Heart right ventricle (tissue), 16 donors: ENCODE data around the gene PLS3. TPM values are rescaled to one million over a fixed set of nuclear protein-coding genes. Genes with fewer than 3 reads are reported as not detected.

ENCODE experiments used
- ATAC-seq, 8 donors: fragments of 200-7000 bp; cut with Tn5 transposase; one replicate each; pipeline ENCODE4 v1.9.1; 2020; ENCODE audit warnings: mild to moderate bottlenecking in 8 of 8, moderate library complexity in 8 of 8, moderate number of reproducible peaks in 1 of 8
- DNase-seq, 2 donors: peaks; one replicate each; pipeline ENCODE4 v3.0.0-alpha.2; 2020
- H3K27ac ChIP-seq, 10 donors: fragments of 200-600 bp; sonication (generic) in 2 of 10; one replicate each; pipeline versions ENCODE4 v1.5.0 to v1.8.0; 2020 to 2022; ENCODE audit warnings: mild to moderate bottlenecking in 3 of 10
- H3K27me3 ChIP-seq, 7 donors: fragments of 200-600 bp; one replicate each; pipeline ENCODE4 v1.8.0; 2021 to 2022; ENCODE audit warnings: mild to moderate bottlenecking in 2 of 7
- H3K36me3 ChIP-seq, 9 donors: fragments of 200-600 bp; sonication (generic) in 1 of 9; one replicate each; pipeline versions ENCODE4 v1.5.0 to v1.8.0; 2020 to 2022; ENCODE audit warnings: mild to moderate bottlenecking in 2 of 9
- H3K4me1 ChIP-seq, 9 donors: fragments of 200-600 bp; sonication (generic) in 1 of 9; one replicate each; pipeline versions ENCODE4 v1.5.0 to v1.8.0; 2020 to 2022; ENCODE audit warnings: mild to moderate bottlenecking in 4 of 9
- H3K4me3 ChIP-seq, 10 donors: fragments of 200-600 bp; sonication (generic) in 2 of 10; one replicate each; pipeline versions ENCODE4 v1.5.0 to v1.8.0; 2020 to 2022; ENCODE audit warnings: mild to moderate bottlenecking in 7 of 10, moderate library complexity in 2 of 10
- H3K9me3 ChIP-seq, 11 donors: fragments of 200-600 bp in 10 of 11; sonication (generic) in 2 of 11; one replicate each; pipeline versions ENCODE4 v1.5.0 to v1.8.0; 2013 to 2022; ENCODE audit warnings: mild to moderate bottlenecking in 2 of 11, control low read depth in 1 of 11, moderate library complexity in 1 of 11
- WGBS, 2 donors: extraction: QIAGEN DNeasy Blood & Tissue Kit; methylation state at CpG; one replicate each; pipeline ENCODE4 v1.1.7; 2013; ENCODE audit warnings: inconsistent platforms in 1 of 2; 5-methylcytosine and 5-hydroxymethylcytosine counted together
- intact Hi-C, 10 donors: fragments of 100-400 bp; cut with DNase I; formaldehyde crosslinking; loops; one replicate each; pipeline versions ENCODE4 v1.11.1 to v1.14.2; 2022
- polyA plus RNA-seq, 2 donors: library from polyadenylated mRNA; stranded (reverse); fragments of 200-250 nt; gene quantifications; one replicate each; pipeline ENCODE4 v1.2.3, GENCODE V29; 2013
- total RNA-seq, 10 donors: library from RNA; stranded (reverse); fragmentation: NEBNext Ultra II Directional in 3 of 10; extraction: Animal tissue kit (Norgen Biotek cat#: 25700) in 3 of 10; gene quantifications; one replicate each; pipeline versions ENCODE4 v1.2.1 to v1.2.4, GENCODE V29; 2021 to 2023
- TF ChIP-seq, protein P1 (sequence below), 9 donors: fragments of 200-600 bp; sonication (generic) in 2 of 9; IDR thresholded peaks; one replicate each; pipeline versions ENCODE4 v1.5.0 to v1.8.0; 2021 to 2022; ENCODE audit warnings: antibody characterized with exemption in 9 of 9, mild to moderate bottlenecking in 5 of 9, moderate library complexity in 1 of 9
- donor health status: Arrhythmogenic right ventricular cardiomyopathy.
- donor health status: ischemic (EF 13 %, LVEDD 7.1; RV severe dilation, severe dysfunction).
- donor health status: healthy with polysubstance abuse.
- donor health status: DM: no; HTN: yes; CAD: no.
- donor health status: DM: no; HTN: no; CAD: no.
- donor health status: ischemic (EF 25% LVEDD 6.9; RV normal size, moderate dysfunction).
- donor health status: ischemic (EF 25% LVEDD 5.7; RV mildly dilated, moderate dysfunction).
- donor health status: healthy.
- donor health status: DM: yes; HTN: yes; CAD: no.
- donor health status: Ischemic cardiomyopathy.
- donor health status: ischemic (EF 35%, LVEDD 5.7; RV mildly dilated, moderate dysfunction).
- donor health status: nonischemic (EF 11% LVEDD 7.7; RV severe dilation, severe dysfunction).
- donor health status: DM: yes; HTN: yes; CAD: no.
- donor health status: PGD.
- donor health status: ischemic (EF 29% LVEDD 5.4; RV normal size, mild dysfunction).
- donor health status: nonischemic (EF 23%, LVEDD 6.1; RV moderate dilation, normal function).

The PLS3 gene
- total and polyA plus RNA-seq, 12 donors: 29.7 to 56.9 (median 38.0) TPM

DNA sequence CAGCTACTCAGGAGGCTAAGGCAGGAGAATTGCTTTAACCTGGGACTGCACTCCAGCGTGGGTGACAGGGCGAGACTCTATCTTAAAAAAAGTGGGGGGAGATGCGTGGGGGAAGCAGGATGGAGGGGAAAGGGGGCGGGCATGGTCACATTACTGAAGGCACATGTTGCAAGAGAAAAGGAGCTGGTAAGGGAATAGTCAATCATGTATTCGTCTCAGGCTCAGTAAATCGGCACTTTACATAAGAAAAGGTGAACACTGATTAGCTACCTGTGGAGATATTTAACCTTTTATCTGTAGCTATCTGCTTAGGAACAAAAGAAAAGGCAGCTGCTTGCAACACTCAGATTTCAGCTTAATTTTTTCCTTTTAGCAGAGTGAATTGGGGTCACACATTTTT lies 132.5 kb downstream of the PLS3 start:
- intact Hi-C loops: loop anchor here in 5 of 10 donors (5.0 kb wide), 4 partner anchors 41 to 366 kb away; no protein-coding TSS in a partner anchor
- Histone ChIP-seq H3K9me3 (no peaks in the 10 kb centered on the region), H3K4me3 (no peak overlapping the region), H3K4me1 (peaks cover 0 to 7% (median 0%) of the 10 kb centered on the region in 9 donors), H3K27me3 (peaks cover 0 to 71% (median 0%) of the 10 kb centered on the region in 7 donors), H3K36me3 (no peaks in the 10 kb centered on the region), H3K27ac (no peak overlapping the region)
- 74 to 77% methylated on average over 6 of the region's 6 CpGs for WGBS, 2 donors
- DNase-seq: no peak
- no peak for ATAC-seq
- TF ChIP-seq, protein P1, sequence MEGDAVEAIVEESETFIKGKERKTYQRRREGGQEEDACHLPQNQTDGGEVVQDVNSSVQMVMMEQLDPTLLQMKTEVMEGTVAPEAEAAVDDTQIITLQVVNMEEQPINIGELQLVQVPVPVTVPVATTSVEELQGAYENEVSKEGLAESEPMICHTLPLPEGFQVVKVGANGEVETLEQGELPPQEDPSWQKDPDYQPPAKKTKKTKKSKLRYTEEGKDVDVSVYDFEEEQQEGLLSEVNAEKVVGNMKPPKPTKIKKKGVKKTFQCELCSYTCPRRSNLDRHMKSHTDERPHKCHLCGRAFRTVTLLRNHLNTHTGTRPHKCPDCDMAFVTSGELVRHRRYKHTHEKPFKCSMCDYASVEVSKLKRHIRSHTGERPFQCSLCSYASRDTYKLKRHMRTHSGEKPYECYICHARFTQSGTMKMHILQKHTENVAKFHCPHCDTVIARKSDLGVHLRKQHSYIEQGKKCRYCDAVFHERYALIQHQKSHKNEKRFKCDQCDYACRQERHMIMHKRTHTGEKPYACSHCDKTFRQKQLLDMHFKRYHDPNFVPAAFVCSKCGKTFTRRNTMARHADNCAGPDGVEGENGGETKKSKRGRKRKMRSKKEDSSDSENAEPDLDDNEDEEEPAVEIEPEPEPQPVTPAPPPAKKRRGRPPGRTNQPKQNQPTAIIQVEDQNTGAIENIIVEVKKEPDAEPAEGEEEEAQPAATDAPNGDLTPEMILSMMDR (IDR thresholded peaks at IDR 0.05): no peak

DNA sequence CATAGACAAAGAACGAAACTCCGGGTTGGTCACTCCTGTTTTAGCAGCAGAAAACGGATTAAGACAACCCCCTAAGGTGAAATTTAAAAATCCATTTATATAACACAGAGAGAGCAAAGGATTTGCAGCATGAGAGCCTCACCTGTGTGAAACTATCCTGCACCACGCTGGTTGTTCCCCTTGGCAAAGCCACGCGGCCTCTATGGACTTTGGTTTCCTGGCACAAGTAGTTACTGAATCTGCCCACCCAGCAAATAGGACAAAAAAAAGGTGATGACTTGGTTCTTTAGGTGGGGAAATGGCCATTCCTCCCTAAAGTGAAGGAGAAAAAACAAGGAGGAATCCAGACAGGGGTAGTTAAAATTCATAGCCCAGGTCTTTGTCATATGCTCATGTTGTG lies 133.1 kb downstream of the PLS3 start:
- no peaks in the 10 kb centered on the region for H3K9me3 ChIP-seq
- no peak for DNase-seq
- H3K27ac ChIP-seq: no peak overlapping the region
- 56 to 63% methylated on average over 6 of the region's 6 CpGs for WGBS, 2 donors
- intact Hi-C loops: loop anchor here in 5 of 10 donors (5.0 kb wide), 4 partner anchors 42 to 367 kb away; no protein-coding TSS in a partner anchor
- TF ChIP-seq, protein P1 (IDR thresholded peaks at IDR 0.05): no peak
- peaks cover 0 to 65% (median 0%) of the 10 kb centered on the region in 7 donors for H3K27me3 ChIP-seq
- no peaks in the 10 kb centered on the region for H3K36me3 ChIP-seq
- no peak for ATAC-seq
- H3K4me1 ChIP-seq: peaks cover 0 to 7% (median 0%) of the 10 kb centered on the region in 9 donors
- H3K4me3 ChIP-seq: no peak overlapping the region

DNA sequence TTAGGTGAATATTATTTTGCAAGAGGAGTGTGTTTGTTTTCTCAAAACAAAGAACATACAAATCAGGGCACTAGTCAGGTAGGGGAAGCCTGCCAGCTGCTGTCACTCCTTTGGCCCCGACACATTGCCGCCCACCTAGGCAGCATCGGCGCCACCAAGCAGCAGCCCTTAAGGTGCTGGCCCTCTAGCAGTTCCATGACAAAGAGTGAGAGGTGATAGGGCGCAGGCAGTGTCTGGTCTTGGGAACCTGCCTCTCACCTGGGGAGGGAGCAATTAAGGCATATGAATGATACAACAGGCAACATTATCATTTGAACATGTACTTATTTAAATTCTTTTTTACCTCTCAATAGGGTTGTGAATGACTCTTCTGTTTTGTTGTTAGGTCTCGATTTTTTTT lies 135.1 kb downstream of the PLS3 start:
- TF ChIP-seq, protein P1 (IDR thresholded peaks at IDR 0.05): no peak
- no peak overlapping the region for H3K27ac ChIP-seq

DNA sequence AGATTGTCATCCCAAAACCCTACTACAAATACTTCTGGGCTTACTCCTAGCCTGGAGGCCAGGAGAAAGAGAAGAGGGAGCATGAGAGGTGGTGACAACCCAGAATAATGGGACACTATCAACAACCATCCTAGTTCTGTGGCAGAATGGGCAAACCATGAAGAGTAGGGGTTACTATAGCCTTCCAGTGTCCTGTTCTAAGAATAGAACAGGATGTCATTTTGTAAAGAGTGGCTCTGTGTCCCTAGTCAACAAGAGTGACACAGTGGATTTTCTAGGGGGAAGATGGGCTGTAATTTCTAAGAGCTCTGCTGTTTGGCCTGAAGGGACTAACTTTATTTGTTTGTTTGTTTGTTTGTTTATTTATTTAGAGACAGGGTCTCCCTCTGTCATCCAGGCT lies 136.0 kb downstream of the PLS3 start:
- Histone ChIP-seq H3K27me3 (peaks cover 0 to 74% (median 0%) of the 10 kb centered on the region in 7 donors), H3K27ac (no peak overlapping the region), H3K4me3 (no peak overlapping the region), H3K4me1 (no peaks in the 10 kb centered on the region), H3K36me3 (no peaks in the 10 kb centered on the region), H3K9me3 (no peaks in the 10 kb centered on the region)
- peak in 2 of 8 donors; percentile 37 to 64 for ATAC-seq
- TF ChIP-seq, protein P1 (IDR thresholded peaks at IDR 0.05): no peak
- DNase-seq: no peak
- intact Hi-C loops: no loop called here

More for the DNA sequence above, 135.1 kb downstream of the PLS3 start:
- Histone ChIP-seq H3K36me3 (no peaks in the 10 kb centered on the region), H3K4me3 (no peak overlapping the region), H3K9me3 (no peaks in the 10 kb centered on the region), H3K4me1 (no peaks in the 10 kb centered on the region), H3K27me3 (peaks cover 0 to 68% (median 0%) of the 10 kb centered on the region in 7 donors)
- intact Hi-C loops: no loop called here
- ATAC-seq: no peak
- no peak for DNase-seq
- WGBS, 2 donors: 39 to 63% methylated on average over 6 of the region's 6 CpGs
